HG02678 (cell line): ENCODE data around the gene SPP1.

ENCODE experiments used
- ATAC-seq: cut with Tn5 transposase; IDR thresholded peaks from one replicate; pipeline ENCODE4 v1.9.1; 2021; ENCODE audit warnings: mild to moderate bottlenecking, moderate library complexity; ENCODE audit not compliant: unreplicated experiment

Gene SPP1

DNA sequence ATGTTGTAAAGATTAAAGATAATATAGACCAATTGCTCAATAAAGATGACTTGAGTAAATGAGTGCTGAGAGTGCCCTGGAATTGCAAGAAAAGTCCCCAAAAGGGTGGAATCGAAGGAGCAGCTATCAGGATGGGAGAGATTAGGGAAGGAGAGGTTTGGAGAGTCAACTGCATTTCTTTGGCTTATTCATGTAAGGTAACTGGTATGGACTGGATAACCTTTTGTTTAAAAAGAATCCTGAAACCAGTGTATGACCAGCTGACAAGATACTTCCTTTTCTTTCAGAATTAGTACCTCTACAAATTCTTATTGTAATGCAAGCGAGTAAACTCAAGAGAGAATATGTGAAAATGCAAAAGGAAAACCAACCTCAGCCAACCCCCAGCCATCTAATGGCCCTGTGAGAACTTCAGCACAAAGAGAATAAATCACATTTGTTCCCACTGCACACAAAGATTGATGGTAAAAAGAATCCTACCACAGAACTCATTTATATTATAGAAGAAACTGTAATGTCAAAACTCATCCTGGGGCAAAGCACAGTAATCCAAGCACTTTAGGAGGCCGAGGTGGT lies 24.5 kb upstream of the SPP1 start:
- no peak for ATAC-seq

DNA sequence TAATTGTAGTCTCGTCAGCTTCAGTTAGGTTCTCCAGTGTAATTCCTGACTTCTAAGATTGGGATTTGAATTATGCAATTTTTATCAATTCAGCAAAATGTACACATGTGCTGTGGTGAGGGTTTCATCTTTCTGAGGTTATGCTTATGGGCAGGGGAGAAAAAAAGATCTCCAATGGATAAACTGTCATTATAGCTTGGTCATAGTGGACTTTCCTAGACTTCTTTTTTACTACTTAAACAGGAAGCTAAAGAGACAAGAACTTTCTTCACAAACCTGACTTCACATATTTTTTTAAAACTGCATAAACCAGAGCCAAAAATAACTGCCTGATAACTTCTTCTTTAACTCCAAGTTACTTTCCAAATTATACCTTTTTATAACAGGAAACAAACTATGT lies 21.7 kb upstream of the SPP1 start:
- no peak for ATAC-seq

DNA sequence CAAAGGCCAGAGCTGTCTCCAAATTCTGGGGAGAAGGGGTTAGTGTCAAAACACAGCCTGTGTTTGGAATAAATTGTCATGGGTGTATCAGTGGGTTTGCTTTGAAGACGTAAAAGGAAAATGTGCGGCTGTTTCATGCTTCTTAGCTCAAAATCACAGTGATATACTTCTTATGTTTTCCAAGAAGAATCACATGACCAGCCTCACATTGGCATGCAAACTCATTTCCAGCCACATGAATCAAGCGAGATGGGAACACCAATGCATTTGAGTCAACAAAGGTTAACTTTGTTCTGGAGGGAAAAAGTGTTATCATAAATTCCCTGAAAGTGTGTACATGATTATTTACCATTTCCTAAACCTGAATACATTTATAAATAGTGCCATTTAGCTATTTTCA lies 19.0 kb upstream of the SPP1 start:
- ATAC-seq = no peak

DNA sequence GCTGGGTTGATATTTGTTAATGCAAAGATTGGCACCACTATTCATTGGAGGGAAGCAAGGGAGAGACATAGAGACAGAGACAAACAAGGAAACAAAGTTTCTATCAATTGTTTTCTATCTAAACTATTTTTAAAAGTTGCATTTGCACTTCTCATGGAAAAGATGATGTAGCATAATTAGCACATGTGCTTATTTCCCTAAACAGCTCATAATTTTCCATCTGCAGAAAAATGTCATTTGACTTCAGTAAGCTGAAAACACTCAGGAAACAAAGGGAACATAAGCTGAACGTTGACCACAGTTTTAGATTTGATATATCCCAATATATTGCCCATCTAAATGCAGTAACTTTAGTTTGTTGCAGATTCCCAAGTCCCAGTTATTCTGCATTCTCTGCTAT lies 18.5 kb upstream of the SPP1 start:
- no peak for ATAC-seq

DNA sequence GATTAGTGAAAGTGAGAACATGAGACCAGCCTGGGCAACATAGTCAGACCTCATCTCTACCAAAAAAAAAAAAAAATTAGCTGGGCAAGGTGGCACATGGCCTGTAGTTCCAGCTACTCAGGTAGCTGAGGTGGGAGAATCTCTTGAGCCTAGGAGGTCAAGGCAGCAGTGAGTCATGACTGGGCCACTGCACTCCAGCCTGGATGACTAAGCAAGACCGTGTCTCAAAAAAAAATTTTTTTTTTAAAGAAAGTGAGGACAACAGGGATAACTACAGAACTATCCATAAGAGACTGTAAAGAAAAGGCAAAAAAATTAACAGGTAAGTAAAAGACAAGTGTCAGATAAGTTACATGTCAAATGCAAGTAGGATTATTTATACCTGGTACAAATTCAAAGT lies 13.5 kb upstream of the SPP1 start:
- ATAC-seq = no peak

DNA sequence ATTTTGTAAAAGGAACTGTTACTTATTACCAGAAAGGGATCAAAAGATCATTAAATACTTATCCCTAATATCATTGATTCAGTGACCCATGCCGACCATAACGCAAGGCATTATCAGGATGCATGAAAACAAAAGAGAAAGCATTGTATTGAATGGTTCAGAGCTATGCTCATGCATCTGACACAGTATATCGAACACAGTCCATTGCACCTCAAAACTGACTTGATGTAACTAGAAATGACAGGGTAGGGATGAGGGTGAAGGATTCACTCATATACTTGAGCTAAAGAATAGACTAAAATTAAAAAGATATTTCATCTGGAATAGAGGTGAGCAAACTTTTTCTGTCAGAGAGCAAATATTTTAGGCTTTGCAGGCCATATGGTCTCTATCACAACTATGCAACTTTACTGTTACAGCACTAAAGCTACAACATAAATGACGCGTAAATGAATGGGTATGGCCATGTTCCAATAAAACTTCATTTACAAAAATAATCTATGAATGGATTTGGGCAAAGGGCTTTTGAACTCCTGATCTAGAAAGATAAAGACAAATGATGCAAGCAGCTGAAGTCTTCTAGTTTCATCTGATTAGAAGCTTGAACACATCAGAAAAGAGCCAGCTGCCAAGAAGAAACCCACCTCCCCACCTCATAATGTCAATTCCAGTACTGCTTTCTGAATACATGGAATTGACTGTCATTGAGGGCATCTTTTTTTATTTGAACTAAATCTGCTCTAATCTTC lies 12.9 kb upstream of the SPP1 start:
- ATAC-seq = no peak

DNA sequence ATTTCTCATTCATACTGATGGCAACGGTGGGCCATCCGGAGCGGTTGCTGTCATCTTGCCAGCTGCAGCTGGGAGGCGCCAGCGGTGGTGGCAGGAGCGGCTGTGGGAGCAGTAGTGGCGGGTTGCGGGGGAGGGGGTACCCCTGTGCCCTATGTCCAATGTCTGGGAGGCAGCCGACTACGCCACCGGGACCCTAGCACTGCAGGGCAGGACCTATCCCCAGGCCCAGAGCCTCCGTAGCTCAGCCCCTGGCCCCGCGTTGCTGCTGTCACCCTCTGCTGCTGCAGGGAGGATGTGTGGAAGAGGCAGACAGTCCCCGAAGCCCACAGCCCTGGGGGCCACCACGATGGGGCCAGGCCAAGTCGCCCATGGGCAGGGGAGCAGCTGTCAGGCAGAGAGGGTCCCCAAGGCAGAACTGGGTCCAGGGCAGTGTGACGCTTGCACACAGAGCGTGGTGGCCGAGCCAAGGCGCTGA lies 10.0 kb upstream of the SPP1 start:
- ATAC-seq = no peak

DNA sequence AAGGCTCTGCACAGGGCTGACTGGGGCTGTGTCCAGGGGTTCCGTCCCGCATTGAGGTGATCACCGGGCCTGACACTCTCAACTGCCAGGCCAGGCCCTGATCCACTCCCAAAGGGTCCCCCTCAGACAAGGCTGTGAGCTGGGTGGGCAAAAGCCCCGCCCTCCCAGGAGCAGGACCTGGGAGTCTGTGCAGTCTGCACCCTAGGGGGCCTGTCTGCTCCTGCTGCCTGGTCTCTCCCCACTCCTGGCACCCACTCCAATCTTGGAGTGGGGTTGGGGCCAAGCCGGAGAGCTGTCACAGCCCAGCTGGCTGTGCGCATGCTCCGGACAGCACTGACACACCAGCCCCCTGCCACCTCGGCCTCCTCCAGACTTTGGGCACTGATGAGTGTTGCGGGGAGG lies 9.4 kb upstream of the SPP1 start:
- no peak for ATAC-seq

DNA sequence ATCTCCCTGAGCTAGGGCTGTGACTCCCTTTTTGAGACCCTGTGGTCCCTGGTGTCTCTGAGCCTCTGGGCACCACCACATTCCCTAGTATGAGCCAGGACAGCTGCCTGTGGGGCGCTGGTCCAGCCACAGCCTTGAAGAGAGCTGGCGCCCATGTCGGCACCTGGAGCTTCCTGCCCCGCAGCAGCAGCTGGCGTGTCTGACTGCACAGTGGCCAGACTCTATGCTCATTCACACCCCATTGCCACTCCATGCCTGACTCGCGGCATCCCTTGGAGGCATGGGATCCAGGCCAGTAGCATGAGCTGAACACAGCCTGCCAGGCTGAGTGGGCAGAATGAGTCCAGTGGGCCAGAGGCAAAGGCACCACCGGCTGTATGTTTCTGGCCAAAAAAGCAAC lies 8.3 kb upstream of the SPP1 start:
- no peak for ATAC-seq

DNA sequence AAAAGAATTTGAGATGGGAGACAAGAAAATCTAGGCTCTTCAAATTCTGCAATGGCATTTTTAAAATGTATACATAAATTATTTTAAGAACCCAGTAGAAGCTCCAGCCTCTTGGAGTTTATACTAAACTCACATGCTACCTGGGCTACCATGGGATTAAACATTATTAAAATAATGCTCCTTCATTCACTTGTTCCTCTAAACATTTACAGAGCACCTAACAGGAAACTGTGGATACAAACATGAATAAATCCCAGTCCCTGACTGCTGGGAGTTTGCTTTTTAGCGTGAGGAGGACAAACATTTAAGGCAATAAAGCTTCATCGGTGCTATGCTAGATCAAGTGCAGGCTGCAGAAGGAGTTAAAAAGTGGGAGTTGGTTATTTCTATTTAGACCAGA lies 5.4 kb upstream of the SPP1 start:
- no peak for ATAC-seq

DNA sequence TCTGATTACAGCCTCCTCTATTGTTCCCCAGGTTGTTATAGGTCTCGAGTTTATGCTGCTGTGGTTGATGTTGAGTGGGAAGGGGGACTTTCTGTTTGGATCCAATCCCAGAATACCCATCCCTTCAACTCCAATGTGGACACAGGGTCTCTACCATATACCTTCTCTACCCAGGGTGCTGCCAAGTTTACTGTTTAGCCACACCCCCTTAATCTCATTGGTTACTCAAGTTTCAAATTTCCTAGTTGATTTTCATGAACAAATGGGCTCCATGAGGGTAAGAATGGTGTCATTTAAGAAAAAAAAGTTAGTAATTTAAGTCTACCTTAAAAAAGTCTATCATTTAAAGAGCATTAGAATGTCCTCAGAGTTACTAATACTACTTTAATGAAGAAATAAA lies 3.6 kb upstream of the SPP1 start:
- ATAC-seq = no peak

DNA sequence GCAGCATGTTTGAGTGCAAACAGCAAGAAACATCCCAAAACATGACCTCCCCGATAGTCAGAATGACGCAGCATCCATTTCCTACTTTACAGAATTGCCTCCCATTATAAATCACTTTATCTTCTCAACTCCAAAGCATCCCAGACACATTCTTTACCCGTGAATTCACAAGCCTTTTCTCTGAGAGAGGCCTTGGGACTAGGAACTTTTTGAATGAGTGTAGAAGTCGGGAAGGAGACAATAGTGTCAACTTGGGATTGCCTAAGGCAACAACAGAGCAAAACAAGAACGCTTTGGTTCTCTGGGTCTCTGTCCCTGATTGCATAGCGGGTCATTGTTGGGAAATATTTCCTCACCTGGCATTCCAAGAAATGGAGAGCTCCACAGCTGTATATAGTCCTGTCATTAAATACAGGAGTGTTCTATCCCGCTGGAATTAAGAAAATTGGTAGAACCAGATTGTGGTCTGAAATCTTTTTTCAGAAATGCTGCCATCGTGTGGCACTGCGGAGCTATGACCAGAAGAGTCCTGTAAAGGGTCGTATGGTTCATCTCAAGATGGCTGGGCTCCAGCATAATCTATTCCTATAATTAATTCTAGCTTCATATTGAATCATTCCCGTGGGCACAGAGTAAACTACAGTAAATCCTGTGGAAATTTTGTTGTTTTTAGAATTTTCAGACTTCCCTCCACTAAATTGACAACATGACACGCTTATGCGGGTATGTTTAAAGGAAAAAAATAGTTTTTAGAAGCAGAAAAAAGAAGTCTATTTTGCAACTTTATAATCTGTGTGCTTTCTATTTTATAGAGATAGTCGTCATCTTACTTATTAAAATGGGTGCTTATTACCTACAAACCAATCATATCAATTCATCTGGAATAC lies 2.0 kb upstream of the SPP1 start:
- peak; percentile 74 for ATAC-seq

DNA sequence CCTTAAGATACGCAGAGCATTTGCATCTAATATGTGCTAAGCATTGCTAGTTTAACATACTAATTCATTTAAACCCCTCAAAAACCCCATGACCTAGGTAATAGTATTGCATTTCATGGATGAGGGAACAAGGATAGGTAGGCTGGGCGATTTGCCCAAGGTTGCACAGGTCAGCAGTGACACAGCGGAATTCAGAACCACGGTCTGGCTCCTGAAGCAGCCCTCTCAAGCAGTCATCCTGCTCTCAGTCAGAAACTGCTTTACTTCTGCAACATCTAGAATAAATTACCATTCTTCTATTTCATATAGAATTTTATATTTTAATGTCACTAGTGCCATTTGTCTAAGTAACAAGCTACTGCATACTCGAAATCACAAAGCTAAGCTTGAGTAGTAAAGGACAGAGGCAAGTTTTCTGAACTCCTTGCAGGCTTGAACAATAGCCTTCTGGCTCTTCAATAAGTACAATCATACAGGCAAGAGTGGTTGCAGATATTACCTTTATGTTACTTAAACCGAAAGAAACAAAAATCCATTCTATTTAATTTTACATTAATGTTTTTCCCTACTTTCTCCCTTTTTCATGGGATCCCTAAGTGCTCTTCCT lies 555 bp upstream of the SPP1 start:
- peak; percentile 20 for ATAC-seq

DNA sequence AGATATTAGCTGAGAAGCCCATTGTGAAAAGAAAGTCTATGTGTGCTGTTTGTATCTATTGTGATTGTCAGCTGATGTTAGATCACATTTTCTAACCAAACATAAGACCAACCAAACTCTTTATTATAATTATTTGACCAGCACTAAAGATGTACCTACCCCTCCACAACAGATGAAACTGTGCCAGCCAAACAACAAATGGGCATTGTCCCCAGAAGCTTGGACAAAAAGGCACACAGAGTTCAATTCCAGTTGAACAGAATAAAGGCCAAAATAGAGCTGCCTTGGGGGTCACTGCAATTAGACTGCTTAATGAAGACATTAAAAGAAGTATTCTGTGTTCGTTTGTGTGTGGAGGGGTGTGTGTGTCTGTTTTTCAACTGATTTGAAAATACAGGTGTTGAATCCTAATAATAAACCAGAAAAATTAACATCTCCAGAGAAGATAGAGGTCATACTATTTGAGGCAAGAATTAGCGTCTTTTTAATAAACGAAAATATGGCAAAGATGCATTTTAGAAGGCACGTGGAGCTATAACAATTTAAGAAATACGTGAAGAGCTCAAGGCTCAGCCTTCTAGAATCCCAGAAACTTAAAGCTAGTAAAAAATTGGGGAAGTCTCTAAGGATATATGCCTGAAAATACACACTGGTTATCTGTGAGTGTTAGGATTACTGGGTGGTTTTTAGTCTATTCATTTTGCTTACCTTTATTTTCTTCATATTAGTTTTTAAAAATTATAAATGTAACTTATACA lies 2.2 kb downstream of the SPP1 start:
- no peak for ATAC-seq

DNA sequence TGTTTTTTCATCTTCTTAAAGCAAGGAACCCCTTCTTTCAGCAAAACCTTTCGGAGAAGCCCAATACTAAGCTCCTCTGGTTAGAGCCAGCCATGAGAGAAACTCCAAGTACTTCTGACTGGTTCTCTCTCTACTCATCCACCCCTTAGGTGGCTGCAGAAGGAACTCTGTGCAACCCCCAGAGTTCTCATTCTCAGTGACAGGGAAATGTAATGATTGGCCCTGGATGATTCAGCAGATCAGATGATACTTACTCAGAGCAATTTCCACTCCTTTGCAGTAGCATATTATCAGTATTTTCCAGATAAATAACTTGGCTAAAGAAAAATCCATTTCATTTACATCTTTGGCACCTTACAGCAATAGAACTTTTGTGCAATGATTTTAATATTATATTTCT lies 3.2 kb downstream of the SPP1 start:
- no peak for ATAC-seq

DNA sequence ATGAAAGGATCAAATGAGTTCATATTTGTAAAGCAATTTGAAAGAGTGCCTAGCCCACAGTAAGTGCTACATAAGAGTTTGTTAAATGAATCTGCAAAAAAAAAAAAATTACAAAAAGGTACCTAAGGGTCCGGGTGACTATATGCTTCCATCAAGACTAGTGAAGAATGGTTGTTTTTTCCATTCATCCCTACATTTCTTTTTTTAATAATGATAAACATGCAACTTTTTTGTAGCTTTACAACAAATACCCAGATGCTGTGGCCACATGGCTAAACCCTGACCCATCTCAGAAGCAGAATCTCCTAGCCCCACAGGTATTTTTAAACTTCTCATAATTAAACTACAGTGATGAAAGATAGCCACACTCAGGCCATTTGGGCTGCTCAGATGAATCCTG lies 4.3 kb downstream of the SPP1 start:
- ATAC-seq = no peak

DNA sequence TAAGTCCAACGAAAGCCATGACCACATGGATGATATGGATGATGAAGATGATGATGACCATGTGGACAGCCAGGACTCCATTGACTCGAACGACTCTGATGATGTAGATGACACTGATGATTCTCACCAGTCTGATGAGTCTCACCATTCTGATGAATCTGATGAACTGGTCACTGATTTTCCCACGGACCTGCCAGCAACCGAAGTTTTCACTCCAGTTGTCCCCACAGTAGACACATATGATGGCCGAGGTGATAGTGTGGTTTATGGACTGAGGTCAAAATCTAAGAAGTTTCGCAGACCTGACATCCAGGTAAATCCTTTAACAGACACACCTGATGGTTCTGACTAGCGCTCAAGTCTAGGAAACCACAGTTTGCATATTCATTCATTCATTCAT lies 6.0 kb downstream of the SPP1 start:
- ATAC-seq = no peak

DNA sequence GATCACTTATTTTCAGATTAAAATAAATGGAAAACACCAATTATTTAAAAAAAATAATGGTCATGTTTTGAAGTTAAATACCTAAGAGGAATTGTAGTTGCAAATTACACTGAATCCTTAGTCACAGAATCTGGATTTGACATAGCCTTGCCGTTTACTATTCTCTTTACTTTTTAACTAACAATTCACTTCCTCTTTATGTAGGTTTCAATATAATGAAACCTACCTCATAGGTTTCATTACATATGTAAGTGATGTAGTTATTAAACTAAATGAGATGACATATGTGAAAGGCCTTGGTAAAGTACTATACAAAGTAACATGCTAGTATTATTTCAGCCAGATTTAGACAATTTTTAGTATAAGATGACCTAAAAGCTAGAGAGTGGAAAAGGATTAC lies 6.5 kb downstream of the SPP1 start:
- no peak for ATAC-seq

DNA sequence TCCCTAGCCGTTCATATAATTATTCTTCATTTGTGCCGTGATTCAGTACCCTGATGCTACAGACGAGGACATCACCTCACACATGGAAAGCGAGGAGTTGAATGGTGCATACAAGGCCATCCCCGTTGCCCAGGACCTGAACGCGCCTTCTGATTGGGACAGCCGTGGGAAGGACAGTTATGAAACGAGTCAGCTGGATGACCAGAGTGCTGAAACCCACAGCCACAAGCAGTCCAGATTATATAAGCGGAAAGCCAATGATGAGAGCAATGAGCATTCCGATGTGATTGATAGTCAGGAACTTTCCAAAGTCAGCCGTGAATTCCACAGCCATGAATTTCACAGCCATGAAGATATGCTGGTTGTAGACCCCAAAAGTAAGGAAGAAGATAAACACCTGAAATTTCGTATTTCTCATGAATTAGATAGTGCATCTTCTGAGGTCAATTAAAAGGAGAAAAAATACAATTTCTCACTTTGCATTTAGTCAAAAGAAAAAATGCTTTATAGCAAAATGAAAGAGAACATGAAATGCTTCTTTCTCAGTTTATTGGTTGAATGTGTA lies 7.0 kb downstream of the SPP1 start:
- no peak for ATAC-seq

DNA sequence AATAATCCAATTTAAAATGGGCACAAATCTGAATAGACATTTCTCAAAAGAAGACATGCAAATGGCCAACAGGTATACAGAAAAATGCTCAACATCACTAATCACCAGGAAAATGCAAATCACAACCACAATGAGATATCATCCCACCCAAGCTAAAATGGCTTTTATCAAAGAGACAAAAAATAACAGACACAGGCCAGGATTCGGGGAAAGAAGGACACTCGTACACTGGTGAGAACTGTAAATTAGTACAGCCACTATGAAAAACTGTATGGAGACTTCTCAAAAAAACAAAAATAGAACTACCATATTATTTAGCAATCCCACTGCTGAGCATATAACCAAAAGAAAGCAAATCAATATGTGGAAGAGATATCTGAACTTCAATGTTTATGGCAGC lies 8.5 kb downstream of the SPP1 start:
- no peak for ATAC-seq
